H1 (cell line): ENCODE data around the gene TCFL5. TPM values are rescaled to one million over a fixed set of nuclear protein-coding genes. Genes with fewer than 3 reads are reported as not detected.

Experiments used
- CTCF ChIA-PET: fragments of 300-600 bp; sonication (Branson Sonifier 250); formaldehyde crosslinking; loops from one replicate; lab custom pipeline; 2021; ENCODE audit not compliant: partially characterized antibody; lab: Charles Lee
- POLR2A ChIA-PET: fragments of 300-600 bp; sonication (Branson Sonifier 250); formaldehyde crosslinking; loops from one replicate; lab custom pipeline; 2021; ENCODE audit warnings: inconsistent platforms; ENCODE audit not compliant: partially characterized antibody; lab: Charles Lee
- DNase-seq, 2 experiments: peaks; one replicate each; pipeline versions ENCODE4 v3.0.0 to v3.0.0-alpha.2; 2010 to 2022; ENCODE audit warnings: low spot score in 2 of 2, low read depth in 1 of 2, mixed read lengths in 1 of 2
- FAIRE-seq: peaks from 2 replicates; lab custom pipeline; 2011; peaks lifted over from hg19 to GRCh38; lab: Jason Lieb, UNC
- H2AFZ ChIP-seq: 2 replicates; pipeline ENCODE4 v1.8.1; 2012; ENCODE audit warnings: low read length, inconsistent platforms
- H2AK5ac ChIP-seq: 2 replicates; pipeline ENCODE4 v1.6.1; 2013; ENCODE audit warnings: low read depth, low read length
- H2BK120ac ChIP-seq: replicated peaks from 2 replicates; pipeline ENCODE3; 2013; ENCODE audit warnings: low read depth, low read length, inconsistent platforms
- H2BK12ac ChIP-seq: 2 replicates; pipeline ENCODE4 v1.6.1; 2013; ENCODE audit warnings: low read depth, low read length
- H2BK15ac ChIP-seq: 2 replicates; pipeline ENCODE4 v1.6.1; 2013; ENCODE audit warnings: low read length
- H2BK20ac ChIP-seq: 2 replicates; pipeline ENCODE4 v1.6.1; 2013; ENCODE audit warnings: low read length
- H2BK5ac ChIP-seq: 2 replicates; pipeline ENCODE4 v1.6.1; 2013; ENCODE audit warnings: low read depth, low read length
- H3K14ac ChIP-seq: 2 replicates; pipeline ENCODE4 v1.6.1; 2013; ENCODE audit warnings: inconsistent platforms; ENCODE audit not compliant: insufficient read length
- H3K18ac ChIP-seq: 2 replicates; pipeline ENCODE4 v1.6.1; 2013; ENCODE audit warnings: low read length; ENCODE audit errors: extremely low read depth
- H3K23ac ChIP-seq: 2 replicates; pipeline ENCODE4 v1.6.1; 2013; ENCODE audit warnings: inconsistent platforms; ENCODE audit not compliant: insufficient read length
- H3K23me2 ChIP-seq: 2 replicates; pipeline ENCODE4 v1.6.1; 2013; ENCODE audit warnings: low read depth, low read length
- H3K27ac ChIP-seq: 2 replicates; pipeline ENCODE4 v1.6.1; 2011; ENCODE audit warnings: low read depth, low read length, inconsistent platforms
- H3K27me3 ChIP-seq, 4 experiments: replicated peaks in 1 of 4; 1 replicate in 1 of 4; 2 replicates in 3 of 4; pipeline versions ENCODE4 v1.6.1 to v1.8.1; 2011 to 2013; ENCODE audit warnings: low read length in 3 of 4, mild to moderate bottlenecking in 3 of 4, inconsistent platforms in 2 of 4, mixed read lengths in 2 of 4, moderate library complexity in 1 of 4; ENCODE audit not compliant: control insufficient read depth in 3 of 4, insufficient read depth in 3 of 4; ENCODE audit errors: extremely low read depth in 1 of 4
- H3K36me3 ChIP-seq, 4 experiments: 2 replicates each; pipeline versions ENCODE4 v1.6.1 to v1.8.1; 2011 to 2013; ENCODE audit warnings: mild to moderate bottlenecking in 4 of 4, low read length in 3 of 4, moderate library complexity in 2 of 4, control low read depth in 1 of 4, inconsistent platforms in 1 of 4; ENCODE audit not compliant: insufficient read depth in 4 of 4, control insufficient read depth in 2 of 4
- H3K4ac ChIP-seq: replicated peaks from 2 replicates; pipeline ENCODE3; 2013; ENCODE audit warnings: low read length, low read depth, mixed read lengths, inconsistent platforms; ENCODE audit not compliant: insufficient read length
- H3K4me1 ChIP-seq, 4 experiments: replicated peaks in 1 of 4; 1 replicate in 1 of 4; 2 replicates in 3 of 4; pipeline versions ENCODE4 v1.6.1 to v1.8.1; 2011 to 2013; ENCODE audit warnings: low read length in 3 of 4, inconsistent platforms in 2 of 4, mixed read lengths in 1 of 4; ENCODE audit not compliant: insufficient read depth in 4 of 4, control insufficient read depth in 3 of 4
- H3K4me2 ChIP-seq, 2 experiments: 2 replicates each; pipeline versions ENCODE4 v1.6.1 to v1.8.1; 2011 to 2013; ENCODE audit warnings: low read depth in 2 of 2, low read length in 2 of 2, control low read depth in 1 of 2, inconsistent platforms in 1 of 2, mild to moderate bottlenecking in 1 of 2; ENCODE audit not compliant: insufficient read depth in 1 of 2
- H3K4me3 ChIP-seq, 4 experiments: fragments of 200-600, 300-600 bp in 1 of 4; sonication (generic), shearing (Covaris generic), sonication (Bioruptor Twin) in 1 of 4; 2 replicates each; pipeline versions ENCODE4 v1.5.1 to v1.8.1; 2011 to 2016; ENCODE audit warnings: low read length in 4 of 4, low read depth in 3 of 4, control low read depth in 2 of 4, inconsistent platforms in 2 of 4, mild to moderate bottlenecking in 2 of 4, mixed read lengths in 1 of 4, moderate library complexity in 1 of 4; ENCODE audit not compliant: insufficient read depth in 2 of 4; ENCODE audit errors: extremely low read depth in 1 of 4
- H3K56ac ChIP-seq: replicated peaks from 2 replicates; pipeline ENCODE3; 2013; ENCODE audit warnings: low read depth, mild to moderate bottlenecking, mixed read lengths, low read length, inconsistent platforms; ENCODE audit not compliant: insufficient read length
- H3K79me1 ChIP-seq: 2 replicates; pipeline ENCODE4 v1.6.1; 2013; ENCODE audit warnings: low read depth, low read length, control low read depth
- H3K79me2 ChIP-seq, 2 experiments: 2 replicates each; pipeline versions ENCODE4 v1.6.1 to v1.8.1; 2012 to 2013; ENCODE audit warnings: low read length in 2 of 2, mild to moderate bottlenecking in 2 of 2, inconsistent platforms in 1 of 2; ENCODE audit not compliant: insufficient read depth in 2 of 2, control insufficient read depth in 1 of 2
- H3K9ac ChIP-seq, 4 experiments: replicated peaks in 1 of 4; 1 replicate in 1 of 4; 2 replicates in 3 of 4; pipeline versions ENCODE4 v1.6.1 to v1.8.1; 2011 to 2013; ENCODE audit warnings: low read depth in 3 of 4, low read length in 3 of 4, control low read depth in 2 of 4, mild to moderate bottlenecking in 2 of 4, moderate library complexity in 2 of 4, inconsistent platforms in 1 of 4; ENCODE audit errors: extremely low read depth in 1 of 4
- H3K9me3 ChIP-seq, 2 experiments: 2 replicates each; pipeline versions ENCODE4 v1.6.1 to v1.8.1; 2012 to 2013; ENCODE audit warnings: mild to moderate bottlenecking in 2 of 2, moderate library complexity in 2 of 2, control low read depth in 1 of 2, inconsistent platforms in 1 of 2, low read depth in 1 of 2, low read length in 1 of 2, mixed read lengths in 1 of 2; ENCODE audit not compliant: insufficient read depth in 2 of 2
- H4K20me1 ChIP-seq, 2 experiments: replicated peaks in 1 of 2; 2 replicates each; pipeline versions ENCODE3 to v1.8.1; 2011 to 2013; ENCODE audit warnings: inconsistent platforms in 2 of 2, low read length in 2 of 2, mild to moderate bottlenecking in 1 of 2; ENCODE audit not compliant: insufficient read depth in 2 of 2, control insufficient read depth in 1 of 2
- H4K5ac ChIP-seq: 2 replicates; pipeline ENCODE4 v1.6.1; 2013; ENCODE audit warnings: low read length, low read depth, mixed read lengths, inconsistent platforms; ENCODE audit not compliant: insufficient read length
- H4K8ac ChIP-seq: 2 replicates; pipeline ENCODE4 v1.8.0; 2013; ENCODE audit warnings: mild to moderate bottlenecking, moderate library complexity, low read length, inconsistent platforms; ENCODE audit not compliant: insufficient read depth; ENCODE audit errors: extremely low read depth
- H4K91ac ChIP-seq: replicated peaks from 2 replicates; pipeline ENCODE3; 2013; ENCODE audit warnings: low read length, mixed read lengths, inconsistent platforms; ENCODE audit not compliant: insufficient read length
- JUN ChIP-seq: IDR thresholded peaks from 2 replicates; pipeline ENCODE4 v1.6.1; 2011; ENCODE audit warnings: low read depth, mild to moderate bottlenecking, improper control_type of control experiment, low read length
- JUND ChIP-seq: IDR thresholded peaks from 2 replicates; pipeline ENCODE4 v1.6.1; 2011; ENCODE audit warnings: mild to moderate bottlenecking, improper control_type of control experiment, low read length
- WGBS, 2 experiments: shearing (Covaris generic) in 1 of 2; methylation state at CpG; one replicate each; pipeline versions ENCODE4 v1.1.6 to v1.1.7; 2013 to 2015; ENCODE audit warnings: low lambda C conversion rate in 2 of 2, mixed read lengths in 2 of 2, inconsistent platforms in 1 of 2, low coverage in 1 of 2, missing lambda C conversion rate in 1 of 2; ENCODE audit not compliant: insufficient replicate concordance in 2 of 2, insufficient coverage in 1 of 2, insufficient read length in 1 of 2; ENCODE audit errors: extremely low coverage in 1 of 2, missing lambda C conversion rate in 1 of 2; 5-methylcytosine and 5-hydroxymethylcytosine counted together
- polyA plus RNA-seq, 7 experiments: library from polyadenylated mRNA; depleted of rRNA in 3 of 7; stranded (reverse) in 5 of 7; unstranded in 2 of 7; fragments of >200 nt in 5 of 7; fragments of 200-250 nt in 2 of 7; gene quantifications; 1 replicate in 5 of 7; 2 replicates in 1 of 7; 4 replicates in 1 of 7; pipeline versions ENCODE4 v1.2.1 to v1.2.3, GENCODE V29; 2011 to 2013; ENCODE audit warnings: missing spikeins in 2 of 7, mixed read lengths in 2 of 7
- total RNA-seq: library from RNA; stranded (reverse); fragmentation: NEBNext Ultra II Directional; extraction: Animal tissue kit (Norgen Biotek cat#: 25700); gene quantifications from 2 replicates; pipeline ENCODE4 v1.2.1, GENCODE V29; 2021

The TCFL5 gene
- total and polyA plus RNA-seq, 2 of the 8 experiments (the other 6 are each of a cell fraction or from before 2014, with no cell fraction given): 6.2 to 15.0 TPM

GRCh38 chr20:62813588-62813987 is 48.0 kb downstream of the TCFL5 start:
- Histone ChIP-seq H4K5ac (no peak overlapping the region), H4K91ac (no peak overlapping the region), H3K79me2 (no peaks in the 10 kb centered on the region), H2BK12ac (no peak overlapping the region), H2AK5ac (no peak overlapping the region), H3K4ac (no peak overlapping the region), H4K20me1 (peaks cover 0 to 5% of the 10 kb centered on the region in 2 experiments), H4K8ac (no peak overlapping the region), H2BK120ac (no peak overlapping the region), H3K14ac (no peak overlapping the region), H2AFZ (no peak overlapping the region), H2BK15ac (no peak overlapping the region), H3K18ac (no peak overlapping the region), H3K79me1 (no peaks in the 10 kb centered on the region), H2BK20ac (no peak overlapping the region), H3K23ac (no peak overlapping the region), H3K4me1 (peaks cover 0 to 17% (median 11%) of the 10 kb centered on the region in 4 experiments; a peak in 5 of 7 replicates), H3K27me3 (peaks cover 0 to 8% (median 2%) of the 10 kb centered on the region in 4 experiments; a peak in 2 of 7 replicates), H2BK5ac (no peak overlapping the region), H3K56ac (no peak overlapping the region), H3K23me2 (peaks cover 13% of the 10 kb centered on the region), H3K27ac (no peak overlapping the region), H3K9ac (no peak overlapping the region), H3K4me2 (no peak overlapping the region), H3K9me3 (no peaks in the 10 kb centered on the region), H3K36me3 (peaks cover 0 to 19% (median 8%) of the 10 kb centered on the region in 4 experiments; a peak in 4 of 8 replicates), H3K4me3 (no peak overlapping the region)
- POLR2A ChIA-PET: interaction anchor here (2.4 kb wide), 1 partner anchor 9 kb away, joined by 8 read pairs; no protein-coding TSS in a partner anchor
- CTCF ChIA-PET: interaction anchor here (3.5 kb wide), 1 partner anchor 22 kb away, joined by 15 read pairs; no protein-coding TSS in a partner anchor
- 84% methylated on average over 10 of the region's 13 CpGs; no CpG with 5 or more reads in 1 of the 2 experiments for WGBS, 2 experiments
- TF ChIP-seq JUND (no peak), JUN (no peak)
- DNase-seq (no peak), FAIRE-seq (no peak)
